NCI-H446 treated with DMSO at 0.1 percent for 48 hours (cell line): ENCODE results near the gene CHTOP.

Source experiments
- DNase-seq: peaks from one replicate; lab custom pipeline; 2025; lab: John Stamatoyannopoulos, UW

The CHTOP gene

GRCh38 chr1:153612755-153613331, 21.0 kb upstream of the CHTOP start, which contains the start of gene S100A16:
Gene S100A16, minus strand, starts transcription at chr1:153613137. Its CDS starts 4,986 bp downstream, at chr1:153608151.
- peak; percentile 55 for DNase-seq

GRCh38 chr1:153613406-153613805, 20.5 kb upstream of the CHTOP start:
- no peak for DNase-seq

- no peak for DNase-seq
Observed at GRCh38 chr1:153614189-153614900, 19.5 kb upstream of the CHTOP start.

GRCh38 chr1:153614906-153615305, 19.0 kb upstream of the CHTOP start:
- DNase-seq = no peak

- DNase-seq = no peak
Observed at GRCh38 chr1:153615406-153615805, 18.5 kb upstream of the CHTOP start.

- DNase-seq = no peak
Observed at GRCh38 chr1:153616144-153616916, 17.5 kb upstream of the CHTOP start, which contains the start of gene S100A14. Gene S100A14, minus strand, starts transcription at chr1:153616325. Its CDS starts 467 bp downstream, at chr1:153615858.

GRCh38 chr1:153616917-153617311, 17.0 kb upstream of the CHTOP start:
- no peak for DNase-seq

DNA sequence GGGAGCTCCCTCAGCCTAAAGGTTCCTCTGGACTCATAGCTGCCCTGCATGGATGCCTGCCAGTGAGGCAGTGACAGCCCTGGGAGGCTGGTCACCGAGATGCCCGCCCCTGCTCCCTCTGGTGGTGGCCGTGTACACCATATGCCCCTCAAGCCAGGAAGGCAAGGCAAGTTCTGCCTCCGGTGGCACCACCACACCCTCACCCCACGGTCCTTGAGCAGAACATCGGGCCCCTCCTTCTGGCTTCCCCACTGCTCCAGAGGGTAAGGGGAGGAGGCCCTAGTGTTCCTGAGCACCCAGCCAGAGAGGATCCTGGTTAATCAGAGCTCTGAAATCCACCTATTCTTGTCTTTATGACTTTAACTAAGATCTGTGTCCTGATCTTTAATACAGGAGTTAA, 16.2 kb upstream of the CHTOP start:
- no peak for DNase-seq

DNA sequence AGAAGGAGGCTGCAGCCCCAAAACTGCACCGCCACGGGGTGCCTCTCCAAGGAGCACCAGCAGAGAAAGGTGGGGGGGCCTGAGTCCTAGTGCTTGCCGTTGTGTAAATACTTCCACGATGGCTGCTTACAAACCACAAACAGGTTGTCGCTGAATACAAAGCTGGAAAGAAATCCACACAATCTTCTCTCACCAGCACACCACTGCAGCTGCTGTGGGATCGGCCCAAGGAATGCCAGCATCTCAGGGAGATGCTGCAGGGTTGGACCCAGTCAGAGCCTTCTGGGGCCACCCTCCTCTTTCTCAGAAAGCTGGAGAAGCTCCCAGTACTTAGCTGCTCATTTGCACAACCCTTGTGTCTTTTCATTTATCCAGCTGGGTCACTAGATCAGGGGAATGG, 14.7 kb upstream of the CHTOP start:
- DNase-seq = no peak

DNA sequence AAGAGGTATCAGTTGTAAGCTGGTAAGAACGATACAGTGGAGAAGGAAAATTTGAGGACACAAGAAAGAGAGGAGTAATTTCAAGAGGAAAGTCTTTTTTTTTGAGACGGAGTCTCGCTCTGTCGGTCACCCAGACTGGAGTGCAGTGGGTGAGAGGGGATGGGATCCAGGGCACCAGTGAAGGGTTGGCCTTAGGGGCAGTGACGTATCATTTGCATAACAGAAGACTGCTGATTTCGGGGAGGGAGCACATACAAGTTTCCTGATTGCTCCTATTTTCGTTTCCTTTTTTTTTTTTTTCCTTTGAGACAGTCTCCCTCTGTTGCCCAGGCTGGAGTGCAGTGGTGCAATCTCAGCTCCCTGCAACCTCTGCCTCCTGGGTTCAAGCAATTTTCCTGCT, 10.8 kb upstream of the CHTOP start:
- DNase-seq = no peak

GRCh38 chr1:153624965-153625611, 8.8 kb upstream of the CHTOP start:
- no peak for DNase-seq

DNA sequence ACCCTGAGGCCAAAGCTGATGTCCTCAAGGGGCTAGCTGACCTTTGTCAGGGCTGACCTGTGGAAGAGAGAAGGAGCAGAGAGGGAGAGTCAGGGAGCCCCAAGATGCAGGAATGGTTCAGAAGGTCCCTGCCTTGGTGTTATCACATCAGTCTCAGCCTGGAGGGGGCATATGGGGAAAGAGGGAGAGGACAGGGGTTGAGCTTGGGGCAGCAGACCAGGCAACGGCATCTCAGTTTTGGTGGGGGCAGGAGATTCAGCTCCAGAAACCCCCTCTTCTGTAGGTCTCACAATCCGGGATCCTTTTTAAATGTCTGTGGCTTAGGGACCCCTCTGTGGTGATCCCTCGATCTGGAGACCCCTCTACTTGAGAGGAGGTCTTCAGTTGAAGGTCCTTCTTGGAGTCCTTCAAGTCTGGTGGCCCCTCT, 7.4 kb upstream of the CHTOP start:
- DNase-seq = no peak

DNA sequence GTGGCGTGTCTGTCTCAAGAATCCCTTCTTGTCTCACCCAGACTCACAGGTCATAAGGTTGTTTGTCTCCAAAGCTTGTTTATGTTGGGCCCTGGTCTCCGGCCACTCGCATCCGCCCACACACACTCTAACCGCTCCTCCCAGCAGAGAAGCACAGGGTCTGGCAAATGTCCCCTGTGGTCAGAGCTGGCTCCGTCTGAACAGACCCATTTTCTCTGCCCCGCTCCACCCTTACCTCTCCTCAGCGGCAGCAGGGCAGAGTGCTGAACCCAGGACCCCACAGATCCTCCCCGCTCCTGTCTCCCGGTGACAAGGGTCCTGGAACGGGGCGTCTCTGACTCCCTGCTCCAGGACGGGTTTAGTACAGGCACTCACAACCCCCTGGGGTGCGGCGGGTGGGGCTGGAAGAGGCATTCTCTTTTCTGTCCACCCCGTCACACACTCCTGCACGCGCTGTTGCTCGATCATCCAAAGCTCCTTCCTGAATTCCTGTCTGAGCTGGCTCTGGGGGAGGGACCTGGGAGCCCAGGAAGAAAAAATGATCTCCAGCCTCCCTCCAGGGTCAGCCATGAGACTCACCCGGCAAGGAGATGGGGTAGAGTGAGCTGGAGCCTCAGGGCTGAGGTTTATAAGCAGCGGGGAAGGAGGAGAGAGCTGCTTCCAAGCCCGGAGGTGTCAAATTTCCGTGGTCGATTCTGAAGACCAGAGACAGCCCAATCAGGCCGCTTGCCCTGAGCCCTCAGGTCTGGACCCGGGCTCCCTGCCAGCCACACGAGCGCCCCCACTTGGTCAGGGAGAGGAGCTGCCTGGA, 6.8 kb upstream of the CHTOP start, which contains the start of gene S100A13:
S100A13 (minus strand) TSS at position 602 of the 811 bp plus-strand sequence. CDS start 1,033 bp downstream, outside the sequence.
- DNase-seq = no peak

DNA sequence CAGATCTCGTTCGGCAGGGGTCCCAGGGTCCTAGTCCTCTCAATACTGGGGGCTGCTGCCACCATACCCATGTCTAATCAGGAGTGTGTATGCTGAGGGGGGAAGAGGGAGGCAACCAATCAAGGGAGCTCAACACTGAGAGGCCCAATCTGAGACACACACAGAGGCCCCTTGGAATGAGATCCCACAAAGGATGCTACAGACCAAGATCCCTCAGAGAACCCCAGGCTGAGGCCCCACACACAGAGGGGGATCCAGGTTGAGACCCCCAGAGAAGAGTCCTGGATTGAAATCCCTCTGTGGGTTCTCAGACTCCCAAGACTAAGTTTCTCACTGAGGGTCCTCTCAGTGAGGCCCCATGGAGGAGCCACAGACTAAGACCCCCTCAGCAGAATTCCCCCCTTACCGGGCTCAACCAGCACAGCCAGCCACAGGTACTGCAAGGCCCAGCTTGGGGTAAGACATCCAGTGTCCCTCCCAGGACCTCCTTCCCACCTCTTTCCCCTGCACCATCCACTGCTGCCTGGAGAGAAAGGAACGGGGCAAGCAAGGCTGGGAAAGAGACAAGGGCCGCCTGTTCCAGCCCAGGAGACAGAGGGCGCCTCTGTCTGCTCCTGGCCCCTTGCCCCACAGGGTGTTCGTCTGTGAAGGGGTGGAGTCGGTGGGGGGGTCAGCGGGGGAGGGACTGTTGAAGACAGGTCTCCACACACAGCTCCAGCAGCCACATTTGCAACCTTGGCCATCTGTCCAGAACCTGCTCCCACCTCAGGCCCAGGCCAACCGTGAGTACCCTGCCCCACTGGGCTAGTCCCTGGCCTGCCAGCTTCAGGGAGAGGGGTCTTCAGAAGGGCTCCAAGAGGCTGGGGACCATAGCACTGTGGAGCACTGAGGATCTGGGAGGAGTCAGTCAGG, 5.9 kb upstream of the CHTOP start, which contains the start of gene S100A1:
S100A1 (plus strand) TSS at position 720 of the 912 bp plus-strand sequence. CDS start 2,088 bp downstream, outside the sequence.
- DNase-seq = no peak

GRCh38 chr1:153628638-153629342, 5.1 kb upstream of the CHTOP start:
- DNase-seq = no peak

- DNase-seq = no peak
Observed at GRCh38 chr1:153629343-153629665, 4.6 kb upstream of the CHTOP start.

- no peak for DNase-seq
Observed at GRCh38 chr1:153629971-153630370, 3.9 kb upstream of the CHTOP start.

DNA sequence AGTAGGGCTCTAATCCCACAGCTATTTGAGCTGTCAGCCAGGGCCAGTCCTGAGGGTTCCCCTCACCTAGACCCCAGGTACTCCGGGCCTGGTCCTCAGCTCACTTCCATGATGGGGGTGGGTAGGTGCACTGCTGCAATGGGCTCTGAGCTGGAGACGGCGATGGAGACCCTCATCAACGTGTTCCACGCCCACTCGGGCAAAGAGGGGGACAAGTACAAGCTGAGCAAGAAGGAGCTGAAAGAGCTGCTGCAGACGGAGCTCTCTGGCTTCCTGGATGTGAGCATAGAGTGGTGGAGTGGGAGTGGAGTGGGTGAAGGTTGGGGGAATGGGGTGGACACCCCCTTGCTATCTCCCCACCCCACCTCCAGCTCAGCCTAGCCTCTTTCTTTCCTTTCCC, 3.5 kb upstream of the CHTOP start:
- DNase-seq = no peak
